Breast epithelium (tissue), 4 donors: Measurements from ENCODE around the gene COL5A1. TPM values are rescaled to one million over a fixed set of nuclear protein-coding genes. Genes with fewer than 3 reads are reported as not detected.

Experiments used
- DNase-seq, 2 donors: peaks; one replicate each; pipeline ENCODE4 v3.0.0-alpha.2; 2019; ENCODE audit warnings: low spot score in 2 of 2
- H3K27ac ChIP-seq, 2 donors: fragments of 200-600 bp; sonication (generic) in 1 of 2; one replicate each; pipeline ENCODE4 v1.5.1; 2016 to 2019; ENCODE audit warnings: mild to moderate bottlenecking in 1 of 2
- H3K27me3 ChIP-seq, 2 donors: fragments of 200-600 bp; sonication (generic) in 1 of 2; one replicate each; pipeline versions ENCODE4 v1.5.1 to v1.6.0; 2017 to 2019; ENCODE audit warnings: control low read depth in 1 of 2, mild to moderate bottlenecking in 1 of 2
- H3K36me3 ChIP-seq: fragments of 200-600 bp; one replicate; pipeline ENCODE4 v1.5.1; 2019
- H3K4me1 ChIP-seq, 2 donors: fragments of 200-600 bp; sonication (generic); one replicate each; pipeline ENCODE4 v1.5.1; 2016 to 2019; ENCODE audit warnings: control low read depth in 1 of 2
- H3K4me3 ChIP-seq, 3 donors: fragments of 200-600 bp; sonication (generic); 1 replicate in 2 of 3; 2 replicates in 1 of 3; pipeline ENCODE4 v1.5.1; 2016 to 2019; ENCODE audit warnings: mild to moderate bottlenecking in 3 of 3, moderate library complexity in 2 of 3
- H3K9me3 ChIP-seq, 2 donors: fragments of 200-600 bp; sonication (generic) in 1 of 2; one replicate each; pipeline ENCODE4 v1.5.1; 2016 to 2019; ENCODE audit warnings: control low read depth in 1 of 2
- POLR2A ChIP-seq: fragments of 450-650 bp; IDR thresholded peaks from one replicate; pipeline ENCODE4 v1.6.1; 2016; ENCODE audit warnings: antibody characterized with exemption, mild to moderate bottlenecking, moderate library complexity
- POLR2AphosphoS5 ChIP-seq, 3 donors: sonication (generic); formaldehyde crosslinking; IDR thresholded peaks; one replicate each; pipeline ENCODE4 v1.6.1; 2017; ENCODE audit warnings: antibody characterized with exemption in 3 of 3
- intact Hi-C: fragments of 100-400 bp; cut with DNase I; formaldehyde crosslinking; loops from one replicate; pipeline ENCODE4 v1.15.1; 2023; ENCODE audit warnings: low total_unique reads
- total RNA-seq, 3 donors: library from RNA; depleted of rRNA; stranded (reverse); fragments of >200 nt; gene quantifications; one replicate each; pipeline ENCODE4 v1.1.0, GENCODE V29; 2016
- TF ChIP-seq, protein P1 (sequence below), 3 donors: fragments of 450-650 bp; IDR thresholded peaks; one replicate each; pipeline ENCODE4 v1.5.1; 2016 to 2017; ENCODE audit warnings: antibody characterized with exemption in 3 of 3, mild to moderate bottlenecking in 3 of 3, moderate library complexity in 3 of 3

The COL5A1 gene
- total RNA-seq, 3 donors from 2014 or later = 12.1 to 17.0 (median 15.4) TPM

- DNase-seq = no peak
- no peaks in the 10 kb centered on the region for H3K36me3 ChIP-seq
- no peaks in the 10 kb centered on the region for H3K4me1 ChIP-seq
- H3K4me3 ChIP-seq = no peak overlapping the region
- no peaks in the 10 kb centered on the region for H3K9me3 ChIP-seq
- intact Hi-C loops = no loop called here
- TF ChIP-seq, protein P1, sequence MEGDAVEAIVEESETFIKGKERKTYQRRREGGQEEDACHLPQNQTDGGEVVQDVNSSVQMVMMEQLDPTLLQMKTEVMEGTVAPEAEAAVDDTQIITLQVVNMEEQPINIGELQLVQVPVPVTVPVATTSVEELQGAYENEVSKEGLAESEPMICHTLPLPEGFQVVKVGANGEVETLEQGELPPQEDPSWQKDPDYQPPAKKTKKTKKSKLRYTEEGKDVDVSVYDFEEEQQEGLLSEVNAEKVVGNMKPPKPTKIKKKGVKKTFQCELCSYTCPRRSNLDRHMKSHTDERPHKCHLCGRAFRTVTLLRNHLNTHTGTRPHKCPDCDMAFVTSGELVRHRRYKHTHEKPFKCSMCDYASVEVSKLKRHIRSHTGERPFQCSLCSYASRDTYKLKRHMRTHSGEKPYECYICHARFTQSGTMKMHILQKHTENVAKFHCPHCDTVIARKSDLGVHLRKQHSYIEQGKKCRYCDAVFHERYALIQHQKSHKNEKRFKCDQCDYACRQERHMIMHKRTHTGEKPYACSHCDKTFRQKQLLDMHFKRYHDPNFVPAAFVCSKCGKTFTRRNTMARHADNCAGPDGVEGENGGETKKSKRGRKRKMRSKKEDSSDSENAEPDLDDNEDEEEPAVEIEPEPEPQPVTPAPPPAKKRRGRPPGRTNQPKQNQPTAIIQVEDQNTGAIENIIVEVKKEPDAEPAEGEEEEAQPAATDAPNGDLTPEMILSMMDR (IDR thresholded peaks at IDR 0.05) = no peak
- TF ChIP-seq POLR2AphosphoS5 (IDR thresholded peaks at IDR 0.05) = no peak
- H3K27me3 ChIP-seq = no peaks in the 10 kb centered on the region
- no peak overlapping the region for H3K27ac ChIP-seq
These were observed 106.4 kb downstream of the COL5A1 start for GRCh38 chr9:134747951-134748489.

GRCh38 chr9:134748591-134748990, 107.0 kb downstream of the COL5A1 start:
- TF ChIP-seq, protein P1 (IDR thresholded peaks at IDR 0.05) = no peak
- TF ChIP-seq POLR2A = no peak
- no peak for TF ChIP-seq POLR2AphosphoS5 (IDR thresholded peaks at IDR 0.05)
- DNase-seq = no peak
- no peaks in the 10 kb centered on the region for H3K4me1 ChIP-seq
- no peak overlapping the region for H3K27ac ChIP-seq
- H3K36me3 ChIP-seq = no peaks in the 10 kb centered on the region
- H3K9me3 ChIP-seq = no peaks in the 10 kb centered on the region
- intact Hi-C loops = no loop called here
- no peaks in the 10 kb centered on the region for H3K27me3 ChIP-seq
- H3K4me3 ChIP-seq = no peak overlapping the region

- no peak for DNase-seq
- H3K9me3 ChIP-seq = no peaks in the 10 kb centered on the region
- H3K27me3 ChIP-seq = no peaks in the 10 kb centered on the region
- H3K4me1 ChIP-seq = no peaks in the 10 kb centered on the region
- H3K4me3 ChIP-seq = no peak overlapping the region
- no peak overlapping the region for H3K27ac ChIP-seq
- H3K36me3 ChIP-seq = no peaks in the 10 kb centered on the region
- intact Hi-C loops = no loop called here
- TF ChIP-seq POLR2A (no peak), POLR2AphosphoS5 (IDR thresholded peaks at IDR 0.05) (no peak)
- TF ChIP-seq, protein P1 (IDR thresholded peaks at IDR 0.05) = no peak
These were observed 109.0 kb downstream of the COL5A1 start for GRCh38 chr9:134750450-134751155.

- Histone ChIP-seq H3K9me3 (no peaks in the 10 kb centered on the region), H3K27me3 (no peaks in the 10 kb centered on the region), H3K27ac (no peak overlapping the region), H3K36me3 (no peaks in the 10 kb centered on the region), H3K4me3 (no peak overlapping the region), H3K4me1 (no peaks in the 10 kb centered on the region)
- intact Hi-C loops = no loop called here
- TF ChIP-seq POLR2A (no peak), POLR2AphosphoS5 (IDR thresholded peaks at IDR 0.05) (no peak)
- TF ChIP-seq, protein P1 (IDR thresholded peaks at IDR 0.05) = no peak
- no peak for DNase-seq
These were observed 110.0 kb downstream of the COL5A1 start for GRCh38 chr9:134751622-134752021.

GRCh38 chr9:134752471-134753168, 111.0 kb downstream of the COL5A1 start:
- DNase-seq = no peak
- TF ChIP-seq POLR2AphosphoS5 (IDR thresholded peaks at IDR 0.05) (no peak), POLR2A (no peak)
- TF ChIP-seq, protein P1 (IDR thresholded peaks at IDR 0.05) = no peak
- H3K4me3 ChIP-seq = no peak overlapping the region
- H3K4me1 ChIP-seq = no peaks in the 10 kb centered on the region
- no peaks in the 10 kb centered on the region for H3K9me3 ChIP-seq
- H3K36me3 ChIP-seq = no peaks in the 10 kb centered on the region
- no peaks in the 10 kb centered on the region for H3K27me3 ChIP-seq
- H3K27ac ChIP-seq = no peak overlapping the region
- intact Hi-C loops = no loop called here
